ENCODE results near the gene BCAR3. TPM values are rescaled to one million over a fixed set of nuclear protein-coding genes. Genes with fewer than 3 reads are reported as not detected.
A peak's percentile ranks its signal among the peaks of the same experiment; 100 is the strongest.

BCAR3 gene
- total and polyA plus RNA-seq, 2 of the 4 experiments (the other 2 are of a cell fraction) = 41.4 to 46.4 TPM

GRCh38 chr1:93692026-93692425 is 10.4 kb upstream of the BCAR3 start:
- no peak for TF ChIP-seq BHLHE40 (IDR thresholded peaks at IDR 0.05; ENCODE audit: low read depth, low read length)
- TF ChIP-seq NFE2L2 (IDR thresholded peaks at IDR 0.05; ENCODE audit: low read depth, low read length) = no peak
- no peak for TF ChIP-seq CTCF (conservative IDR thresholded peaks at IDR 0.05; ENCODE audit: low read depth, low read length)
- TF ChIP-seq SMC3 (IDR thresholded peaks at IDR 0.05; ENCODE audit: low read depth, low read length) = no peak
- no peak for TF ChIP-seq RAD21 (IDR thresholded peaks at IDR 0.05; ENCODE audit: low read length)
- TF ChIP-seq FOS (IDR thresholded peaks at IDR 0.05; ENCODE audit: low read depth, low read length) = no peak
- TF ChIP-seq POLR2A (IDR thresholded peaks at IDR 0.05; ENCODE audit: low read depth, low read length) = no peak
- no peak for TF ChIP-seq RCOR1 (IDR thresholded peaks at IDR 0.05; ENCODE audit: insufficient replicate concordance, low read length)
- no peak for TF ChIP-seq MXI1 (IDR thresholded peaks at IDR 0.05; ENCODE audit: borderline replicate concordance, low read depth, low read length)
- TF ChIP-seq CEBPB (IDR thresholded peaks at IDR 0.05; ENCODE audit: low read depth, low read length) = no peak
- TF ChIP-seq CHD1 (IDR thresholded peaks at IDR 0.05; ENCODE audit: low read depth, low read length) = no peak
- TF ChIP-seq MAZ (IDR thresholded peaks at IDR 0.05; ENCODE audit: borderline replicate concordance, low read depth, low read length) = no peak
- TF ChIP-seq MAFK (IDR thresholded peaks at IDR 0.05; ENCODE audit: low read depth, low read length) = no peak
- H3K79me1 ChIP-seq (ENCODE audit: low read depth in 1 of 2, low read length in 2 of 2) = peaks cover 0 to 29% of the 10 kb centered on the region in 2 experiments; a peak in 2 of 4 replicates
- peak overlapping the region; percentile 75 for H2AFZ ChIP-seq (replicated peaks; ENCODE audit: low read length, poor library complexity)
- peaks cover 33% of the 10 kb centered on the region for H3K9me1 ChIP-seq (ENCODE audit: insufficient read depth, low read length)
- DNase-seq = no peak
- intact Hi-C loops (cut with micrococcal nuclease) = no loop called here
- peak overlapping the region; percentile 52; the same call in 1 of the 2 replicates for H3K4me2 ChIP-seq (ENCODE audit: low read depth, low read length)
- no peaks in the 10 kb centered on the region for H3K36me3 ChIP-seq (ENCODE audit: control insufficient read depth, insufficient read depth, low read length)
- in situ Hi-C loops (cut with MboI; ENCODE audit: low sequenced_read_pairs) = loop anchor here (10.0 kb wide), 1 partner anchor 57 kb away; no protein-coding TSS in a partner anchor
- H3K27ac ChIP-seq (ENCODE audit: insufficient read depth, low read length) = peak overlapping the region; percentile 39; the same call in 1 of the 2 replicates
- no peaks in the 10 kb centered on the region for H4K20me1 ChIP-seq (ENCODE audit: insufficient read depth, low read length)
- H2BK120ac ChIP-seq (ENCODE audit: low read depth, low read length) = peak overlapping the region; percentile 98
- H2AK9ac ChIP-seq (replicated peaks; ENCODE audit: low read depth, low read length, poor library complexity) = peak overlapping the region; percentile 37
- CTCF ChIA-PET = no interaction called here
- H3K9me3 ChIP-seq (ENCODE audit: control insufficient read depth, insufficient read depth, low read length) = no peaks in the 10 kb centered on the region
- H3K56ac ChIP-seq (ENCODE audit: extremely low read depth, insufficient read depth, low read length) = peak overlapping the region; percentile 56; the same call in 1 of the 2 replicates
- no TSS peak for BruUV-seq (replicated peaks)
- H3K9ac ChIP-seq (ENCODE audit: low read depth, low read length) = no peak overlapping the region
- H4K5ac ChIP-seq (ENCODE audit: low read depth, low read length) = peak overlapping the region; percentile 9; the same call in 1 of the 2 replicates
- peak overlapping the region; percentile 95 for H3K14ac ChIP-seq (replicated peaks; ENCODE audit: low read depth, low read length)
- H4K8ac ChIP-seq (ENCODE audit: low read depth in 2 of 2, low read length in 2 of 2) = peak overlapping the region; percentile 35 to 89
- POLR2A ChIA-PET (ENCODE audit: unreplicated experiment) = no interaction called here
- H2BK15ac ChIP-seq (ENCODE audit: low read depth, low read length) = peak overlapping the region; percentile 97; the same call in 2 of the 3 replicates
- H3K4me1 ChIP-seq (ENCODE audit: control insufficient read depth, insufficient read depth, low read length) = peaks cover 23% of the 10 kb centered on the region
- 22% methylated on average over 3 of the region's 4 CpGs; no CpG with 5 or more reads in 1 of the 2 experiments for WGBS, 2 experiments (ENCODE audit: extremely low coverage in 2 of 2, insufficient read length in 1 of 2)
- ATAC-seq (ENCODE audit: low read depth) = peak; percentile 4; the same call in 1 of the 2 replicates
- peak overlapping the region; percentile 84 for H2BK20ac ChIP-seq (ENCODE audit: low read depth, low read length)
- no peak overlapping the region for H3K4me3 ChIP-seq (ENCODE audit: insufficient read depth, low read depth, low read length)
- H3K18ac ChIP-seq (ENCODE audit: low read depth, low read length) = peak overlapping the region; percentile 25
- dilution Hi-C loops (cut with HindIII; ENCODE audit: low sequenced_read_pairs, unreplicated experiment) = no loop called here
- H4K91ac ChIP-seq (ENCODE audit: insufficient read depth, low read depth, low read length) = peak overlapping the region; percentile 95
- peak overlapping the region; percentile 96 for H3K4ac ChIP-seq (ENCODE audit: low read depth, low read length)
- peak overlapping the region; percentile 82 for H3K23ac ChIP-seq (ENCODE audit: low read depth, low read length)
- peak overlapping the region; percentile 78 for H2AK5ac ChIP-seq (ENCODE audit: low read depth, low read length)
- peak overlapping the region; percentile 86 for H2BK5ac ChIP-seq (ENCODE audit: low read depth, low read length, poor library complexity, severe bottlenecking)
- H3K27me3 ChIP-seq (ENCODE audit: control insufficient read depth, insufficient read depth, low read length) = no peaks in the 10 kb centered on the region

Data from IMR-90 (cell line).